WERI-Rb-1 (cell line): ENCODE measurements around the gene RNF44.
A peak's percentile ranks its signal among the peaks of the same experiment; 100 is the strongest.

Experiments
- DNase-seq: peaks from one replicate; pipeline ENCODE4 v3.0.0-alpha.2; 2020
- H3K27ac ChIP-seq: fragments of 250-450 bp; sonication (Bioruptor Pico); 2 replicates; pipeline ENCODE4 v1.5.1; 2020; ENCODE audit warnings: mild to moderate bottlenecking, moderate library complexity
- H3K27me3 ChIP-seq: fragments of 250-450 bp; sonication (Bioruptor Pico); 2 replicates; pipeline ENCODE4 v1.5.1; 2021; ENCODE audit warnings: mild to moderate bottlenecking, low read depth, moderate library complexity; ENCODE audit not compliant: insufficient read depth, severe bottlenecking
- H3K36me3 ChIP-seq: fragments of 250-450 bp; sonication (Bioruptor Pico); 2 replicates; pipeline ENCODE4 v1.5.1; 2020; ENCODE audit warnings: mild to moderate bottlenecking, moderate library complexity
- H3K4me3 ChIP-seq: 2 replicates; pipeline ENCODE4 v1.5.1; 2011; ENCODE audit warnings: low read depth, mild to moderate bottlenecking, control low read depth, low read length
- H3K9me3 ChIP-seq: fragments of 250-450 bp; sonication (Bioruptor Pico); 2 replicates; pipeline ENCODE4 v1.5.1; 2021; ENCODE audit warnings: mild to moderate bottlenecking, moderate library complexity; ENCODE audit not compliant: severe bottlenecking
- TF ChIP-seq, protein P1 (sequence below): IDR thresholded peaks from 2 replicates; pipeline ENCODE4 v1.5.1; 2011; ENCODE audit warnings: low read depth, mild to moderate bottlenecking, control low read depth, inconsistent platforms, low read length

The RNF44 gene

GRCh38 chr5:176536902-176537553, at the start of gene RNF44:
Gene RNF44, minus strand, starts transcription at chr5:176537402. Its CDS starts 4,930 bp downstream, at chr5:176532472.
- peaks cover 34% of the 10 kb centered on the region for H3K36me3 ChIP-seq
- H3K9me3 ChIP-seq, result no peaks in the 10 kb centered on the region
- H3K27me3 ChIP-seq, result no peaks in the 10 kb centered on the region
- peak within 1 kb of the TSS; percentile 99 for H3K27ac ChIP-seq
- peak; percentile 98 for DNase-seq
- TF ChIP-seq, protein P1, sequence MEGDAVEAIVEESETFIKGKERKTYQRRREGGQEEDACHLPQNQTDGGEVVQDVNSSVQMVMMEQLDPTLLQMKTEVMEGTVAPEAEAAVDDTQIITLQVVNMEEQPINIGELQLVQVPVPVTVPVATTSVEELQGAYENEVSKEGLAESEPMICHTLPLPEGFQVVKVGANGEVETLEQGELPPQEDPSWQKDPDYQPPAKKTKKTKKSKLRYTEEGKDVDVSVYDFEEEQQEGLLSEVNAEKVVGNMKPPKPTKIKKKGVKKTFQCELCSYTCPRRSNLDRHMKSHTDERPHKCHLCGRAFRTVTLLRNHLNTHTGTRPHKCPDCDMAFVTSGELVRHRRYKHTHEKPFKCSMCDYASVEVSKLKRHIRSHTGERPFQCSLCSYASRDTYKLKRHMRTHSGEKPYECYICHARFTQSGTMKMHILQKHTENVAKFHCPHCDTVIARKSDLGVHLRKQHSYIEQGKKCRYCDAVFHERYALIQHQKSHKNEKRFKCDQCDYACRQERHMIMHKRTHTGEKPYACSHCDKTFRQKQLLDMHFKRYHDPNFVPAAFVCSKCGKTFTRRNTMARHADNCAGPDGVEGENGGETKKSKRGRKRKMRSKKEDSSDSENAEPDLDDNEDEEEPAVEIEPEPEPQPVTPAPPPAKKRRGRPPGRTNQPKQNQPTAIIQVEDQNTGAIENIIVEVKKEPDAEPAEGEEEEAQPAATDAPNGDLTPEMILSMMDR, result no peak
- H3K4me3 ChIP-seq, result peak within 1 kb of the TSS; percentile 77

DNA sequence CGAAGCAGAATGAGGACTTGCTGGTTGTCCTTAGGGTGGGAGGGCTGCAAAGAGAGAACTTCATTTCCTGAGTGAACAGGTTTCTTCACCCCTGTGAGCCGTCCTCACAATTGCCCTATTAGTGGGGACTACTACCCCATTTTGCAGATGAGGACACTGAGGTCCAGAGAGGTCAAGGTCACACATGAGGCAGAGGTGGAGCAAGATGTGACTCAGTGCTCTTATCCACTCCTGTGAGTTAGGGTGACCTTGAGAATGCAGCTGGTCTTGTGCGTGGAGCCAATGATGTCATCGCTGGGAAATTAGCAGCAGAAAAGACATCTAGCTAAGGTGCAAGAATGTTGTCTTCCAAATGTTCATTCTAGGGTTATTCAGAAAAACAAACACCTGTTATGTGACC, 45.9 kb upstream of the RNF44 start:
- no peak overlapping the region for H3K27ac ChIP-seq
- H3K4me3 ChIP-seq, result no peak overlapping the region
- H3K36me3 ChIP-seq, result no peaks in the 10 kb centered on the region
- H3K27me3 ChIP-seq, result no peaks in the 10 kb centered on the region
- H3K9me3 ChIP-seq, result peaks cover 6% of the 10 kb centered on the region
- TF ChIP-seq, protein P1, result no peak
- DNase-seq, result no peak

DNA sequence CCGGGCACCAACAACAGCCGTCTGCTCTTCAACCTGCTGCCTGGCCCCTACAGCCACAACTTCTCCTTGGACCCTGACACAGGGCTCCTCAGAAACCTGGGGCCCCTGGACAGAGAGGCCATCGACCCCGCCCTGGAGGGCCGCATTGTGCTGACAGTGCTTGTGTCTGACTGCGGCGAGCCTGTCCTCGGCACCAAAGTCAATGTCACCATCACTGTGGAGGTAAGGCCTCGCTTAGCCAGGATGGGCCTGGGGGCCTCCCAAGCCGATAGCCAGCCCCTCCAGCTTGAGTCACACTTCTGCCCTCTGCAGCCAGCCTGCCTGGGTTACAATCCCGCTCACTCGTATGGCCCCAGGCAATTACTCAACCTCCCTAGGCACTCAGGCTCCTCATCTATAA, 44.2 kb upstream of the RNF44 start:
- Histone ChIP-seq H3K27me3 (no peaks in the 10 kb centered on the region), H3K27ac (no peak overlapping the region), H3K9me3 (peaks cover 6% of the 10 kb centered on the region), H3K36me3 (no peaks in the 10 kb centered on the region), H3K4me3 (no peak overlapping the region)
- TF ChIP-seq, protein P1, result no peak
- no peak for DNase-seq

DNA sequence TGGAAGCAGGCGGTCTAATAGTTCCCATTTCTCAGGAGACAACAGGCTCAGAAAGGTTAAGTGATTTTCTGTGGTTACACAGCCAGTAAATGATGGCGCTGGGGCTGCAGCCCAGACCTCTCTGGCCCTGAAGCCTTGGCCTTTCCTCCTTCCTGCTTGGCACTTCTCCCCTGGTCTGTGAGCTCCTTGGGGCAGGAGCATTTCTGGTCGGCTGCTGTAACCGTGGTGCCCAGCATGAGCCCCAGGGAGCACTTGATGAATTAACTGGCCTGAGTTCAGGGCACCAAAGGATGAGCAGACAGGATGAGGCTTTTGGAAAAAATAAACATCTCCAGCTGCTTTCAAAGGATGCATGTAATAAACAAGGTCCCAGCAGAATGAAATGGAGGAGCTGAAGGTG, 42.1 kb upstream of the RNF44 start:
- no peak for DNase-seq
- Histone ChIP-seq H3K27ac (no peak overlapping the region), H3K9me3 (no peaks in the 10 kb centered on the region), H3K36me3 (no peaks in the 10 kb centered on the region), H3K27me3 (no peaks in the 10 kb centered on the region), H3K4me3 (no peak overlapping the region)
- TF ChIP-seq, protein P1, result no peak

DNA sequence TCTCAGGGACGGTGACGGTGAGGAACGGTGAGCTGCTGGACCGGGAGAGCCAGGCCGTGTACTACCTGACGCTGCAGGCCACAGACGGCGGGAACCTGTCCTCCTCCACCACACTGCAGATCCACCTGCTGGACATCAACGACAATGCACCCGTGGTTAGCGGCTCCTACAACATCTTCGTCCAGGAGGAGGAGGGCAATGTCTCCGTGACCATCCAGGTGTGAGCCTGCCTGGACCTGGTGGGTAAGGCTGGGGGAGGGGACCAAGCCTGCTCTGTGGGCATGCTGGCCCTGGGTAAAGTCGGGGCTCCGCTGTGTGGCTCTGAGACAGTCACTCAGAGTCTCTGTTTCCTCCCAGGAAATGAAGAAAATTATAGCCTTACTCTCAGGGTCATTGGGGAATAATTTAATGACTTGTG, 41.2 kb upstream of the RNF44 start:
- no peak overlapping the region for H3K4me3 ChIP-seq
- TF ChIP-seq, protein P1, result peak; percentile 95
- peak; percentile 92 for DNase-seq
- no peak overlapping the region for H3K27ac ChIP-seq
- no peaks in the 10 kb centered on the region for H3K27me3 ChIP-seq
- no peaks in the 10 kb centered on the region for H3K36me3 ChIP-seq
- no peaks in the 10 kb centered on the region for H3K9me3 ChIP-seq
